IPS-18c (cell line): Measurements from ENCODE around the gene IGF1R.

ENCODE experiments used
- H3K4me3 ChIP-seq: 2 replicates; pipeline ENCODE4 v1.7.0; 2013; ENCODE audit warnings: low read depth, mild to moderate bottlenecking, low read length, moderate library complexity; ENCODE audit not compliant: insufficient read depth
- H3K9me3 ChIP-seq: one replicate; pipeline ENCODE4 v1.6.1; 2013; ENCODE audit warnings: mild to moderate bottlenecking, low read length, moderate library complexity; ENCODE audit not compliant: control insufficient read depth, insufficient read depth

IGF1R gene

DNA sequence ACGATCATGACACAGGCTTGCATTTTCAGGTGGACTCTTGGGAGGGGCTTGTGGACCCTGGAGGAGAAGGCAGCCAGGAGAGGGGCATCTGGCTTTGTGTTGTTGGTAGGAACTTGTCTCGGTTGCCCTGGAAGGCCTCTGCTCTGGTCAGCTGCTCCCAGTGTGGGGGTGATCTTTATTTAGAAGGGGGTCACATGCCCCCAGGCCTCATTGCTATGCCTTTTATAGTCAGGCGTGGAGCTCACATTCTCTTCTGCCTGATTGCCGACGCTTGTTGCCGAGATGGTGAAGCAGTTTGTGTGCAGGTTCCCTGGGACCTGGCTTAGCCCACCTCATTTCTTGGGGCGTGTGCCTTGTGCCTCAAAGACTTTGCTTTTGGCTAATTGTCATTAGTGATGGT is 66.6 kb downstream of the IGF1R start:
- no peak overlapping the region for H3K4me3 ChIP-seq
- no peaks in the 10 kb centered on the region for H3K9me3 ChIP-seq

DNA sequence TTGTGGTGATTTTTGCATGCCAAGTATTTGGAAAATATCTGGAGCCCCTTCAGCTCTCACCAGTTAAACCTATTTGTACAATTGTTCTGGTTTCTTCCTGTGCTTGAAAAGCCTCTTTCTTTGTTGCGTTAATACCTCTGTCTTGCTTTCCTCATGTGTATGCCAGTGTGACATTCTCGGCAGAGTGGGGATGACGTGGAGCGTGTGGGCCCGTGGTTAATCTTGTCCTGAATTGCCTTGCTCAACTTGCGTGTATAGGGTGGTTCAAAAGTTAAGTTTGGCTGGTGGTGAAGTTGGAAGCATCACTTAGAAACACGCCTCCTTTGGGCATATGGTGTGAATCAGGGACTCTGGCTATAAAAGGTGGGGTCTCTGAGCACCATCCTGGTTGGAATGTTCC is 67.1 kb downstream of the IGF1R start:
- Histone ChIP-seq H3K9me3 (no peaks in the 10 kb centered on the region), H3K4me3 (no peak overlapping the region)

DNA sequence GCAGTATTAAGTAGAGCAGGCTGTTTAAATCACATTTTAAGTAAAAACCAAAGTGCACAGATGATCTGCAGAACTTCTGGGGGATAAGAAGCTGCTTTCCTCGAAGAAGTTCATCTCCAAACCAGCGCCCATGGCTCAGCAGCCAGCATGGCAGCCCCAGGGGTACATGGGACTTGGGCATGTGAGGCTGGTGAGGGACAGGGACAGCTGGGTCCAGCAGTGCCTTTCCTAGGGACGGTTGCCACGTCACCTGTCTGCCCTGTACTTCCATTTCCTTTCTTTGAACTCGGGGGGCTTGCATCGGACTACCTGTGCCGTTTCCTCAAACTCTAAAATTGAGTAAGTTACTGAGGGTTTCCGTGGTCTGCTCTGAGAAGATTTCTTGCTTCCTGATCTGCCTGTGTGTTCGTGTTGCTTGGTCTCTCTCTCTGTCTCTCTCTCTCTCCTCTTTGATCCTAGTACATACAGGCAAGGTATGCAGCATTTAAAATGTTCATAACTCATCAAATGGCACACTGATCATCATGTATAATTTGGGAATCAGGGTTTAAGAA is 67.6 kb downstream of the IGF1R start:
- Histone ChIP-seq H3K9me3 (no peaks in the 10 kb centered on the region), H3K4me3 (no peak overlapping the region)

DNA sequence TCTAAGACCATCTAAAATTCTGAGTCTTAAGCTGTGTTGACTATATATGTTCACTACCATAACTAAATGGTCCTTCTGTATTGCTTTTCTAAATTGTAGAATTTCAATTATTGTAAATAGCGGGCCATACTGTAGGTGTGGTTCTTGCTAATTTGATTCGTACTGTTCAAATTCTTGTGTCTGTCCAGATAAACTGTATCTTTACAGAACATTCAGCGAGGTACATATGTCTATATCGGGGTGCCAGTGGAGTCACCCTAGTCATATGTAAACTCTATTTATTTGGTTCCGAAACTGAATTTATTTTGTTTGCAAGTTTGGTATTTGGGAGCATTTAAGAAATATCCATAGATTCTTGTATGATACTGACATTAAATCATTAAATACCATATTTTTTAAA is 69.0 kb downstream of the IGF1R start:
- Histone ChIP-seq H3K4me3 (no peak overlapping the region), H3K9me3 (no peaks in the 10 kb centered on the region)

GRCh38 chr15:98717942-98718341 is 69.6 kb downstream of the IGF1R start:
- H3K4me3 ChIP-seq, result no peak overlapping the region
- H3K9me3 ChIP-seq, result no peaks in the 10 kb centered on the region

DNA sequence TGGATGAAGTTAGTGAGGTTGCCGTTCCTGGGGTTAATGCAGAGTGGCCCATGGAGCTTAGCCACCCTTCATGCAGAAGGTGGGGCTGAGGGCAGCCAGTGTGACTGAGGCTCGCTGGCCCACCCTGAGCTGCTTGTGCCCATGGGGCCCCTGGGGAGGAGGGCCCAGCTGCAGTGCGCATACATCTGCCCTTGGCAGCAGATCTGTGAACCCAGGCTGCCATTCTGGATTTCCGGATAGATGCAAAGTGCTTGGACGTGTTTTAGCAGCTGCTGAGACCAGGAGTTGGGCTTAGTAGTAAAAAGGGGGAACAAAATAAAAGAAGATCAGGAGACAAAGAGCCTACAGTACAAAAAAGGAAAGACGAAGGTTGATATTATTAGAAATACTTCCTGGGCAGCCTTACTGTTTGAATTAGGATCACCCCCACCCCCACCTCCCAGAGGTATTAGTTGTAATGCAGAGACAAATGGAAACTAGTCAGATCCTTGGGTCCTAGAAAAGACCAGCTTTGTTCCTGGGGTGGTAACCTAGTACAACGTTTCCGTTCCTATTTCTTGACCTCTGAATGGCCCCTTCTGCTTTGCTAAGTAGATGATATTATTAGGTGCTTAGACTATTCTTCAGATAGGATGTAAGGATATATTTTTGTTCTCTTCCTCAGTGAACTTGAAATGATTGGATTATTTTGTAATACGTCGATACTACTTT is 70.2 kb downstream of the IGF1R start:
- Histone ChIP-seq H3K9me3 (no peaks in the 10 kb centered on the region), H3K4me3 (no peak overlapping the region)

DNA sequence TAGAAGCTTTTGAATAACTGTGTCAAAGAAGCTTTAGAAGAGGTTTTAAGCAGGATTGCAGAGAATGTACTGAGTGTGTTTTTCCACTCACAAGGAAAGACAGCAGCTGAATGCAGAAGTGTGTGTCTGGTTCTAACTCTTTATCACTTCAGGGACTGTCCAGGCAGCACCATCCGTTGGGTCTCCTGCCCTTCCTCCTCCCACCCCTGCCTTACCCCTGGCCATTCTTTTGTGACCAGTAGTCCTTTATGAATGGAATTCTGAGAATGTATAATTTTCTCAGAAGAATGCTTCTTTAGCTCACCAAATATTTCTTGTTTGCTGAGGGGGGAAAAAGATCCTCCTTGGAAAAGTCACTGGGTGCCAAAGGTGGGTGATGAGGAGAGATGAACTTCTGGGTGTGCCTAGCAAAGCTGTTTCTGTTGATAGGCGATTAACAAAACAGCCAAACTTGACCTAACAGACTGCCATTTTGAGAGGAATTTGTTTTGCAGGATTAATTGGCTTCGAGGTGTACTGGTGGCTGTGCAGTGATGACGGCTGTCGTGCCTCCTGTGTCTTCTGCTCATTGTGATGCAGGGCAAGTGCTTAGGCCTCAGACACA is 70.9 kb downstream of the IGF1R start:
- H3K9me3 ChIP-seq, result no peaks in the 10 kb centered on the region

GRCh38 chr15:98720031-98720430 is 71.7 kb downstream of the IGF1R start:
- Histone ChIP-seq H3K4me3 (no peak overlapping the region), H3K9me3 (peaks cover 3% of the 10 kb centered on the region)

More for the DNA sequence above, 70.9 kb downstream of the IGF1R start:
- no peak overlapping the region for H3K4me3 ChIP-seq

GRCh38 chr15:98720577-98721565 is 72.5 kb downstream of the IGF1R start:
- H3K9me3 ChIP-seq, result peaks cover 3% of the 10 kb centered on the region
- no peak overlapping the region for H3K4me3 ChIP-seq

- Histone ChIP-seq H3K4me3 (no peak overlapping the region), H3K9me3 (peaks cover 3% of the 10 kb centered on the region)
Observed at GRCh38 chr15:98722209-98722608, 73.9 kb downstream of the IGF1R start.

DNA sequence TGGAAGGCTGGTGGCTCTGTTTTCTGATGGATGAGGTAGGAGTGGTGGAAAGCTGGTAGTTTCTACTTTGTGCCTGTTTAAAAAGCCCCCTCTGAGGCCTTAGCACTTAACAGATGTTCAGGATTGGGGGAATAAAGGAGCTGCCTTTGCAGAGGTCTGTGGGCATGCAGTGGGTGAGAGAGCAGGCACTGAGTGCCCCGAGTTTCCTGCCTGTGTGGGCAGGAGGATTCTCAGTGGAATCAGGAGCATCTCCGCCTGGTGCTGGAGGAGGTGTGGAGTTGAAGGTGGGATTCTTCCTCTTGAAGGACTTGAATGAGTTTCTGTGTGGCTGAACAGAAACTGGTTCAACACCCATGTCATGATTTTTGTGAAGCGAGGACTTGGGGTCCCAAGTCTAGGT is 74.3 kb downstream of the IGF1R start:
- H3K9me3 ChIP-seq, result peaks cover 3% of the 10 kb centered on the region
- H3K4me3 ChIP-seq, result no peak overlapping the region

GRCh38 chr15:98723195-98723594 is 74.9 kb downstream of the IGF1R start:
- peaks cover 3% of the 10 kb centered on the region for H3K9me3 ChIP-seq
- H3K4me3 ChIP-seq, result no peak overlapping the region

DNA sequence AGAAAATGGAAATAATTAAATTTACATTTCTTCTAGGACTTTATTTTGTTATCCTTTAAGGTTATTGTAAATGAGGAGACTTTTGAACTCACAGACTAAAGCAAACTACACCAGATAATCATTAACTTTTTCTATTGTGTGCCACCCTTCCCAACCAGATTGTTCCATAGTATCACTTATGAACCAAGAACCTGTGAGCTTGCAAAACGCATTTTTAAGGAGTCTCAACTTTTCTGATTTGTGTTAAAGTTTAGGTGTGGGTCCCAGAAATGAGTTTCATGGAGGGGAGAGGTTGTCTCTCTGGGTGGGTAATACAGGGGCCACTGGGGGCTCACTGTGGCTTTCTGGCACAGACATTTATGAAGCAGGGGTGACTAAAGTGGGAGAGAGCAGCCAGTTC is 75.7 kb downstream of the IGF1R start:
- no peak overlapping the region for H3K4me3 ChIP-seq
- peaks cover 3% of the 10 kb centered on the region for H3K9me3 ChIP-seq

DNA sequence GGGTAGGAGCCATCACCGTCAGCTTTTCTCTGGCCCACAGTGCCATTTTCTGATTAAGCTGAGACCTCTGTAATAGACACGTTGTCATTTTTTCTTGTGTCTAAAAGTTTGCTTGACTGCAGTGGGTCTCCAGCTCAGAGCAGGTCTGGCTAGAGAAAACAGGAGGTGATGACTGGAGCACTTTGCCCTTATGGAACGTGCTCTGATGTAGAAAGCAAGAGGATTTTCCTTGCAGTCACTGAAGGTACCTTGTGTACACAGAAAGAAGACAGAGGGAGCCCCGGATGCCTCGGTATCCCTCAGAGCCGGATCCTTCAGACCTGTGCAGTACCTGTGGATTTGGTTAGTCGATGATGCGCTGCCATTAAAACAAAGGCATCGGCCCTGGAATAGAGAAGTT is 76.2 kb downstream of the IGF1R start:
- H3K4me3 ChIP-seq, result no peak overlapping the region
- peaks cover 3% of the 10 kb centered on the region for H3K9me3 ChIP-seq

DNA sequence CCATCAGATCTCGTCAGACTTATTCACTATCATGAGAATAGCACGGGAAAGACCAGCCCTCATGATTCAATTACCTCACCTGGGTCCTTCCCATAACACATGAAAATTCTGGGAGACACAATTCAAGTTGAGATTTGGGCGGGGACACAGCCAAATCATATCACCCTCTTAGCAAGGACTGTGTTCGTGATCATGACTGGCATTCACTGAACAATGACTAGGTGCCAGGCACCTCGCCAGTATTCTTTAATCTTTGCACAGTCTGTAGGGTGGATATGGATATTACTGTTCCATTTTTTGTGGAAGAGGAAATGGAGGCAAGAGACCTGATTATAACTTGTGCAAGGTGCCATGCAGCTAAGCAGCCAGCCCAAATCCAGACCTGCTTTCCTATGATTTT is 77.5 kb downstream of the IGF1R start:
- Histone ChIP-seq H3K9me3 (peaks cover 3% of the 10 kb centered on the region), H3K4me3 (no peak overlapping the region)

DNA sequence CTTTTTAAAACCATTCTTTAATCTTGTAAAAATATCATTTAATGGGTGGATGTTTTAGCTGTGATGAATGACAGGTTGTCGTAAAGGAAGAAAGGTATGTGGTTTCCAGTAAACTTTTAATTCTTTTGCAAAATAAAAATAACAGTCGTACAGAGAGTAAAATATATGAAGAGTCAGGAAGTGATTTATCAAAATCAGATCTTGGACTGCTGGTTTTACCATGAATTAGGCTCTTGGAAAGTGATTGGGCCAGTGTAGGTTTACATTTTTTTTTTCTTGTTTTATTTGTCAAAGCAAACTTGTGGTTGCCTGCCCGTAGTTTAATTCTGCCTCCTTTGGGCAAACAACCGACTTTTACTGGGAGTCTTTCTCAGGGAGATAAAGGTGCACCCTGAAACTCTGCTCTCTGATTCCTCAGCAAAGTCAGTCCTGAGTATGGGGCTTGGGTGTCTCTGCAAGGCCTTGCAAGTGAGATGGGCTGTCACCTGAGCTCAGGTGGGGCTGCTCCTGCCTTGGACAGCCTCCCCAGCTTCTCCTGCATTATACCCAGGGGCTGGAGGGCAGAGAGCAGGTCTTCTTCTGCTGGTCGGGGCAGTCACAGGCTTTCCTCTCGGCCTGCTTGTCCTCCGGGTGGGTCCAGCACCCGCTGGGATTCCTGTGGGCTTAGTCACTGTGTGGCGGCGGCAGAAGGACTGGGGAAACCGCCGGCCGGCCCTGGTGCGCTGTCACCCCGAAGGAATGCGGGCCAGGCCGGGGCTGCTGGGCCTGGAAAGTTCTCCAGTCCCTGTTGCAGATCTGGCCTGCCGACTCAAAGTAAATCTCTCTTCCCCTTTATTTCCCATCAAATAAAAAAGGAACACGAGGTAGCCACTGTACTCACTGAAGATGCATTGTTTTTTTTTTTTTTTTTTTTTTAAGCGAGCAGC is 79.0 kb downstream of the IGF1R start:
- H3K9me3 ChIP-seq, result peaks cover 3% of the 10 kb centered on the region
- no peak overlapping the region for H3K4me3 ChIP-seq
